Fibroblast of lung (primary cell): ENCODE measurements around the gene SH3PXD2A. TPM values are rescaled to one million over a fixed set of nuclear protein-coding genes. Genes with fewer than 3 reads are reported as not detected.

Experiments
- DNase-seq, 2 donors: peaks; one replicate each; pipeline versions ENCODE4 v3.0.0 to v3.0.0-alpha.2; 2010; ENCODE audit warnings: low read depth in 2 of 2
- H2AFZ ChIP-seq: 2 replicates; pipeline ENCODE4 v1.5.1; 2012; ENCODE audit warnings: low read length, control low read depth, inconsistent platforms
- H3K27ac ChIP-seq: 2 replicates; pipeline ENCODE4 v1.5.1; 2011; ENCODE audit warnings: low read length, control low read depth; ENCODE audit not compliant: insufficient read depth
- H3K27me3 ChIP-seq: 2 replicates; pipeline ENCODE4 v1.5.1; 2011; ENCODE audit warnings: mild to moderate bottlenecking, low read length; ENCODE audit not compliant: control insufficient read depth, insufficient read depth
- H3K36me3 ChIP-seq: 2 replicates; pipeline ENCODE4 v1.5.1; 2011; ENCODE audit warnings: low read length; ENCODE audit not compliant: control insufficient read depth, insufficient read depth
- H3K4me1 ChIP-seq: 2 replicates; pipeline ENCODE4 v1.5.1; 2011; ENCODE audit warnings: low read length; ENCODE audit not compliant: control insufficient read depth, insufficient read depth; ENCODE audit errors: extremely low read depth
- H3K4me2 ChIP-seq: 2 replicates; pipeline ENCODE4 v1.5.1; 2011; ENCODE audit warnings: low read length, control low read depth; ENCODE audit not compliant: insufficient read depth; ENCODE audit errors: extremely low read depth
- H3K4me3 ChIP-seq, 4 experiments: fragments of 200-600 bp in 1 of 4; sonication (generic) in 1 of 4; replicated peaks in 1 of 4; 2 replicates each; pipeline ENCODE4 v1.5.1; 2011 to 2016; ENCODE audit warnings: low read length in 4 of 4, low read depth in 3 of 4, mild to moderate bottlenecking in 3 of 4, control low read depth in 2 of 4, inconsistent platforms in 1 of 4, mixed read lengths in 1 of 4; ENCODE audit not compliant: insufficient read depth in 1 of 4; ENCODE audit errors: control extremely low read depth in 1 of 4
- H3K79me2 ChIP-seq: 2 replicates; pipeline ENCODE4 v1.5.1; 2012; ENCODE audit warnings: mild to moderate bottlenecking, low read length, inconsistent platforms; ENCODE audit not compliant: control insufficient read depth, insufficient read depth
- H3K9ac ChIP-seq: 2 replicates; pipeline ENCODE4 v1.5.1; 2011; ENCODE audit warnings: mild to moderate bottlenecking, low read length, control low read depth; ENCODE audit not compliant: insufficient read depth
- H3K9me3 ChIP-seq: 2 replicates; pipeline ENCODE4 v1.5.1; 2012; ENCODE audit warnings: low read depth, low read length; ENCODE audit not compliant: control insufficient read depth, insufficient read depth
- H4K20me1 ChIP-seq: 2 replicates; pipeline ENCODE4 v1.5.1; 2011; ENCODE audit warnings: low read length; ENCODE audit not compliant: control insufficient read depth, insufficient read depth; ENCODE audit errors: extremely low read depth
- EZH2 ChIP-seq: IDR thresholded peaks from 2 replicates; pipeline ENCODE4 v1.5.1; 2012; ENCODE audit warnings: low read length, control low read depth, mild to moderate bottlenecking; ENCODE audit errors: missing control alignments
- polyA plus RNA-seq, 2 donors: library from polyadenylated mRNA; depleted of rRNA in 1 of 2; stranded (reverse) in 1 of 2; unstranded in 1 of 2; fragments of >200 nt; gene quantifications; 2 replicates each; pipeline ENCODE4 v1.2.1, GENCODE V29; 2011 to 2012; ENCODE audit warnings: missing spikeins in 1 of 2
- total RNA-seq: library from RNA; depleted of rRNA; stranded (reverse); fragments of >200 nt; gene quantifications from 2 replicates; pipeline ENCODE4 v1.2.1, GENCODE V29; 2014
- TF ChIP-seq, protein P1 (sequence below), 2 donors: IDR thresholded peaks in 1 of 2; conservative IDR thresholded peaks in 1 of 2; 1 replicate in 1 of 2; 2 replicates in 1 of 2; pipeline ENCODE4 v1.5.1; 2011 to 2012; ENCODE audit warnings: low read length in 2 of 2, control low read depth in 1 of 2, inconsistent platforms in 1 of 2, low read depth in 1 of 2, mild to moderate bottlenecking in 1 of 2

The SH3PXD2A gene
- total and polyA plus RNA-seq, 2 donors (not counting 1 experiment from before 2014, with no cell fraction given) = 25.5 to 33.2 TPM

DNA sequence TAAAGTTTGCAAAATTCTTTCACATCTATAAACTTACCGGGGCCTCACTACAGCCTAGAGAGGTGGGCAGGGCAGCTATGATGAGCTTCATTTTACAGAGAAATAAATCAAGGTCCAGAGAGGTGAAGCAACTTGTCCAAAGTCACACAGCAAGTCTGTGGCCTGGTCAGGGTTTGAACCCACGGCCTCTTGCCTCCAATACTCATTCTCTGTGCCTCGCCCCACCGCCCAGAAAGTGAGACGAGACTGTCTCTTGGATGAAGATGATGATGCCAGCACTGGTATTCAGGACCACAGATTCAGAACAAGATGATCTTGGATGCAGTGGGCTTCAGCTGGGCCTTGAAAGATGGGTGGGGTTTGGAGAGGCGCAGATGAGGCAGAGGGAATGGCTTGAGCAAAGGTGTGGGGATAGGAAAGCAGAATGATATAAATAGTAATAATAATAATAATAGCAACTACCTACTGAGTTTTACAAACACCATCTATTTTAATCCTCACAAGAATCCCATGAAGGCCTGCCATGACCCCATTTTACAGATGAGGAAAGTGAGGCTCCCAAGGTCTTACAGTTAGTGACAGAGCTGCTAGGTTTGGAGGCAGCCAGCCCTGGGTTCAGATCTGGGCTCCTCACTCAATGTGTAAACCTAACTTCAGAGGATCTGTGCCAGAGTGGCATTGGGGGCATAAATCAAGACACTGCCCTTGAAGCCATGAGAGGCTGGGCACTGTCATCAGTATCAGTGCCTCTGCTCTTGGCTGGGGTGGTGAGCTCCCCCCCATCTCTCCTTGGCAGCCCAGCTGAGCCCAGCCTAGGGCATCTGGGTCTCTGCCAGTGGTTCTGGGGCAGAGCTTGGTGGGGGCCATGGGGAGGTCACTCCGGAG, 291.9 kb downstream of the SH3PXD2A start:
- H3K4me2 ChIP-seq = no peak overlapping the region

GRCh38 chr10:103562383-103562782, 293.0 kb downstream of the SH3PXD2A start:
- no peak for DNase-seq
- Histone ChIP-seq H2AFZ (no peak overlapping the region), H3K79me2 (no peaks in the 10 kb centered on the region), H3K9ac (no peak overlapping the region), H3K36me3 (no peaks in the 10 kb centered on the region), H3K4me2 (no peak overlapping the region), H3K27me3 (peaks cover 5% of the 10 kb centered on the region), H3K4me1 (no peaks in the 10 kb centered on the region), H3K9me3 (no peaks in the 10 kb centered on the region), H3K27ac (no peak overlapping the region), H4K20me1 (no peaks in the 10 kb centered on the region), H3K4me3 (no peak overlapping the region)
- no peak for TF ChIP-seq EZH2
- TF ChIP-seq, protein P1, sequence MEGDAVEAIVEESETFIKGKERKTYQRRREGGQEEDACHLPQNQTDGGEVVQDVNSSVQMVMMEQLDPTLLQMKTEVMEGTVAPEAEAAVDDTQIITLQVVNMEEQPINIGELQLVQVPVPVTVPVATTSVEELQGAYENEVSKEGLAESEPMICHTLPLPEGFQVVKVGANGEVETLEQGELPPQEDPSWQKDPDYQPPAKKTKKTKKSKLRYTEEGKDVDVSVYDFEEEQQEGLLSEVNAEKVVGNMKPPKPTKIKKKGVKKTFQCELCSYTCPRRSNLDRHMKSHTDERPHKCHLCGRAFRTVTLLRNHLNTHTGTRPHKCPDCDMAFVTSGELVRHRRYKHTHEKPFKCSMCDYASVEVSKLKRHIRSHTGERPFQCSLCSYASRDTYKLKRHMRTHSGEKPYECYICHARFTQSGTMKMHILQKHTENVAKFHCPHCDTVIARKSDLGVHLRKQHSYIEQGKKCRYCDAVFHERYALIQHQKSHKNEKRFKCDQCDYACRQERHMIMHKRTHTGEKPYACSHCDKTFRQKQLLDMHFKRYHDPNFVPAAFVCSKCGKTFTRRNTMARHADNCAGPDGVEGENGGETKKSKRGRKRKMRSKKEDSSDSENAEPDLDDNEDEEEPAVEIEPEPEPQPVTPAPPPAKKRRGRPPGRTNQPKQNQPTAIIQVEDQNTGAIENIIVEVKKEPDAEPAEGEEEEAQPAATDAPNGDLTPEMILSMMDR (conservative IDR thresholded peaks at IDR 0.05 in 1 of 2, IDR thresholded peaks at IDR 0.05 in 1 of 2; ENCODE audit: low read depth in 1 of 2, low read length in 2 of 2) = no peak

More for the DNA sequence above, 291.9 kb downstream of the SH3PXD2A start:
- H3K79me2 ChIP-seq = no peaks in the 10 kb centered on the region
- no peaks in the 10 kb centered on the region for H3K9me3 ChIP-seq
- H3K36me3 ChIP-seq = no peaks in the 10 kb centered on the region
- no peak for DNase-seq
- no peak overlapping the region for H2AFZ ChIP-seq
- H3K4me1 ChIP-seq = no peaks in the 10 kb centered on the region
- peaks cover 4% of the 10 kb centered on the region for H3K27me3 ChIP-seq
- H3K27ac ChIP-seq = no peak overlapping the region
- no peak overlapping the region for H3K4me3 ChIP-seq
- TF ChIP-seq EZH2 = no peak
- TF ChIP-seq, protein P1 (conservative IDR thresholded peaks at IDR 0.05 in 1 of 2, IDR thresholded peaks at IDR 0.05 in 1 of 2; ENCODE audit: low read depth in 1 of 2, low read length in 2 of 2) = no peak
- no peaks in the 10 kb centered on the region for H4K20me1 ChIP-seq
- H3K9ac ChIP-seq = no peak overlapping the region

DNA sequence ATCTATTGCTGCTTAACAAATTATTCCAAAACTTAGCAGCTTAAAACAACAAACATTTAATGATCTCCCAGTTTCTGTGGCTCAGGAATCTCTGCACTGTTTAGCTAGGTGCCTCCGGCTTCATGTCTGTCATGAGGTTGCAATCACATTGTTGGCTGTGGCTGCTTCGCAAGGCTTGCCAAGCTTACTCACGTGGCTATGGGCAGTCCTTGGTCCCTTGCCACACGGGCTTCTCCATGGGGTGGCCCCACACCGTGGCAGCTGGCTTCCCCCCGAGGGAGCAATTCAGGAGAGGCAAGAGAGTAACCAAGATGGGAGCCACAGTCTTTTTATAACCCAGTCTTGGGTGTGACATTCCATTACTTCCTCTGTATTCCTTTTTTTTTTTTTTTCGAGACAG, 294.5 kb downstream of the SH3PXD2A start:
- no peak for TF ChIP-seq EZH2
- TF ChIP-seq, protein P1 (conservative IDR thresholded peaks at IDR 0.05 in 1 of 2, IDR thresholded peaks at IDR 0.05 in 1 of 2; ENCODE audit: low read depth in 1 of 2, low read length in 2 of 2) = no peak
- Histone ChIP-seq H3K4me1 (no peaks in the 10 kb centered on the region), H3K27ac (no peak overlapping the region), H3K9ac (no peak overlapping the region), H3K4me2 (no peak overlapping the region), H3K27me3 (peaks cover 5% of the 10 kb centered on the region), H2AFZ (no peak overlapping the region), H3K4me3 (no peak overlapping the region), H4K20me1 (no peaks in the 10 kb centered on the region), H3K79me2 (no peaks in the 10 kb centered on the region), H3K36me3 (no peaks in the 10 kb centered on the region), H3K9me3 (no peaks in the 10 kb centered on the region)
- no peak for DNase-seq
